Testis (tissue), 2 donors: ENCODE measurements around the gene SCN4B.

Experiments used
- CTCF ChIP-seq, 3 experiments: fragments of 450-650 bp in 2 of 3; fragments of 200-600 bp in 1 of 3; sonication (generic) in 1 of 3; IDR thresholded peaks; one replicate each; pipeline ENCODE4 v1.5.1; 2016 to 2019; ENCODE audit warnings: antibody characterized with exemption in 3 of 3, mild to moderate bottlenecking in 2 of 3, moderate library complexity in 1 of 3
- POLR2A ChIP-seq: fragments of 450-650 bp; IDR thresholded peaks from one replicate; pipeline ENCODE4 v1.6.1; 2017; ENCODE audit warnings: antibody characterized with exemption, mild to moderate bottlenecking, moderate library complexity

- TF ChIP-seq CTCF (IDR thresholded peaks at IDR 0.05) (no peak), POLR2A (no peak)
Measured at GRCh38 chr11:118148240-118148639, 4.4 kb downstream of the SCN4B start.
